ENCODE data around the gene IL31RA. TPM values are rescaled to one million over a fixed set of nuclear protein-coding genes. Genes with fewer than 3 reads are reported as not detected.

Gene IL31RA
- total RNA-seq, 3 donors from 2014 or later, result not detected

DNA sequence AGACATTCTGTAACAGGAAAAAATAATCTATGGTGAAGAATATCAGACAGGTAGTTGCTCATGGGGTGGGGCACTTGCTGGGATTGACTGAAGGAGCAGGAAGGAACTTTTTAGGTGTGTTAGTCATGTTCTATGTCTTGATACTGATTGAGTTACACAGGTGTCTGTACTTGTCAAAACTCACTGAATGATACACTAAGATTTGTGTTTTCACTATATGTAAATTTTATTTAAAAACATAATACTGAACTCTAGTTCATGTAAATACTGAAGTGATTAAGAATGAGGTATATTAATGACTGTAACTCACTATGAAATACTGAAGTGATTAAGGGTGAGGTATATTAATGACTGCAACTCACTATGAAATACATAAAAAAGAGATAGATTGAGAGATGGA is 115.1 kb downstream of the IL31RA start:
- Histone ChIP-seq H3K36me3 (no peaks in the 10 kb centered on the region), H3K4me1 (no peaks in the 10 kb centered on the region), H3K4me3 (no peak overlapping the region), H3K9me3 (no peaks in the 10 kb centered on the region), H3K27me3 (no peaks in the 10 kb centered on the region), H3K27ac (no peak overlapping the region)
- DNase-seq (ENCODE audit: low spot score in 2 of 2), result no peak
- intact Hi-C loops (cut with DNase I; ENCODE audit: low total_unique reads), result no loop called here
- TF ChIP-seq, protein P1, sequence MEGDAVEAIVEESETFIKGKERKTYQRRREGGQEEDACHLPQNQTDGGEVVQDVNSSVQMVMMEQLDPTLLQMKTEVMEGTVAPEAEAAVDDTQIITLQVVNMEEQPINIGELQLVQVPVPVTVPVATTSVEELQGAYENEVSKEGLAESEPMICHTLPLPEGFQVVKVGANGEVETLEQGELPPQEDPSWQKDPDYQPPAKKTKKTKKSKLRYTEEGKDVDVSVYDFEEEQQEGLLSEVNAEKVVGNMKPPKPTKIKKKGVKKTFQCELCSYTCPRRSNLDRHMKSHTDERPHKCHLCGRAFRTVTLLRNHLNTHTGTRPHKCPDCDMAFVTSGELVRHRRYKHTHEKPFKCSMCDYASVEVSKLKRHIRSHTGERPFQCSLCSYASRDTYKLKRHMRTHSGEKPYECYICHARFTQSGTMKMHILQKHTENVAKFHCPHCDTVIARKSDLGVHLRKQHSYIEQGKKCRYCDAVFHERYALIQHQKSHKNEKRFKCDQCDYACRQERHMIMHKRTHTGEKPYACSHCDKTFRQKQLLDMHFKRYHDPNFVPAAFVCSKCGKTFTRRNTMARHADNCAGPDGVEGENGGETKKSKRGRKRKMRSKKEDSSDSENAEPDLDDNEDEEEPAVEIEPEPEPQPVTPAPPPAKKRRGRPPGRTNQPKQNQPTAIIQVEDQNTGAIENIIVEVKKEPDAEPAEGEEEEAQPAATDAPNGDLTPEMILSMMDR (IDR thresholded peaks at IDR 0.05), result no peak
- TF ChIP-seq POLR2A (IDR thresholded peaks at IDR 0.05) (no peak), POLR2AphosphoS5 (IDR thresholded peaks at IDR 0.05) (no peak)

DNA sequence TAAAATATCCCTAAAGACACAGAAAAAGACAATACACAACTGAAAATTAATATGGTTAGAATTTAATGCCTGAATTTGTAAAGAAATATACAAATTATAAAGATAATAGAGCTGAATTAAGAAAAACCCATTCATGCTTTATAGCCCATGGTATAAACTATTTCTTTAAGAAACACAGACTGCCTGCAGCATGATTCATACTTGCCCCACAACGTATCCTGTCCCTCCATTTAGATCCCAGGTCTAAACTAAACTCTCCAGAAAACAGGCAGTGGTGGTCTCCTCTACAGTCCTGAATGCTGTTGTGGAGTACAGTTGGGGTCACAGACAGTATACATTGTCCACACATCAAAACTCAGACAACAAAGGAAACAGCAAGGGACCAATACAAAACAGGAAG is 118.8 kb downstream of the IL31RA start:
- no peaks in the 10 kb centered on the region for H3K4me1 ChIP-seq
- H3K27me3 ChIP-seq, result no peaks in the 10 kb centered on the region
- H3K27ac ChIP-seq, result no peak overlapping the region
- intact Hi-C loops (cut with DNase I; ENCODE audit: low total_unique reads), result no loop called here
- TF ChIP-seq POLR2A (IDR thresholded peaks at IDR 0.05) (no peak), POLR2AphosphoS5 (IDR thresholded peaks at IDR 0.05) (no peak)
- TF ChIP-seq, protein P1 (IDR thresholded peaks at IDR 0.05), result no peak
- H3K4me3 ChIP-seq, result no peak overlapping the region
- H3K36me3 ChIP-seq, result no peaks in the 10 kb centered on the region
- H3K9me3 ChIP-seq, result no peaks in the 10 kb centered on the region
- DNase-seq (ENCODE audit: low spot score in 2 of 2), result no peak

Other genes with a start within 250 kb of the IL31RA start
- gene SLC38A9, start 139.0 kb upstream of the IL31RA start, total RNA-seq, result 10 to 100 TPM; 25.2 to 35.1 (median 28.6) TPM
- gene DDX4, start 113.3 kb upstream of the IL31RA start, total RNA-seq, result not detected
- gene IL6ST, start 143.6 kb downstream of the IL31RA start, total RNA-seq, result 100 to 1,000 TPM; 573 to 722 (median 615) TPM

Measured in breast epithelium (tissue), 4 donors.